Heart left ventricle (tissue), 16 donors: Measurements from ENCODE around the gene MVP. TPM values are rescaled to one million over a fixed set of nuclear protein-coding genes. Genes with fewer than 3 reads are reported as not detected.

ENCODE experiments used
- ATAC-seq, 4 donors: fragments of 200-7000 bp; cut with Tn5 transposase; one replicate each; pipeline ENCODE4 v1.9.1; 2020 to 2022; ENCODE audit warnings: moderate library complexity in 4 of 4, mild to moderate bottlenecking in 3 of 4, moderate number of reproducible peaks in 1 of 4
- DNase-seq, 5 donors: peaks; one replicate each; pipeline ENCODE4 v3.0.0-alpha.2; 2020
- H3K27ac ChIP-seq, 12 donors: fragments of 200-600 bp; sonication (generic) in 4 of 12; one replicate each; pipeline versions ENCODE4 v1.5.0 to v1.8.0; 2016 to 2022; ENCODE audit warnings: mild to moderate bottlenecking in 2 of 12
- H3K27me3 ChIP-seq, 9 donors: fragments of 200-600 bp; sonication (generic) in 2 of 9; one replicate each; pipeline versions ENCODE4 v1.5.1 to v1.8.0; 2016 to 2022; ENCODE audit warnings: mild to moderate bottlenecking in 3 of 9
- H3K36me3 ChIP-seq, 9 donors: fragments of 200-600 bp; sonication (generic) in 2 of 9; one replicate each; pipeline versions ENCODE4 v1.5.0 to v1.8.0; 2018 to 2022; ENCODE audit warnings: mild to moderate bottlenecking in 2 of 9
- H3K4me1 ChIP-seq, 12 donors: fragments of 200-600 bp; sonication (generic) in 4 of 12; one replicate each; pipeline versions ENCODE4 v1.5.0 to v1.8.0; 2016 to 2022; ENCODE audit warnings: mild to moderate bottlenecking in 3 of 12
- H3K4me3 ChIP-seq, 12 donors: fragments of 200-600 bp; sonication (generic) in 4 of 12; one replicate each; pipeline versions ENCODE4 v1.5.0 to v1.8.0; 2017 to 2022; ENCODE audit warnings: mild to moderate bottlenecking in 9 of 12, moderate library complexity in 4 of 12
- H3K9me3 ChIP-seq, 12 donors: fragments of 200-600 bp; sonication (generic) in 4 of 12; one replicate each; pipeline versions ENCODE4 v1.5.0 to v1.8.0; 2016 to 2022; ENCODE audit warnings: mild to moderate bottlenecking in 1 of 12
- CTCF ChIP-seq, 12 donors: fragments of 200-600 bp; sonication (generic) in 4 of 12; IDR thresholded peaks; one replicate each; pipeline versions ENCODE4 v1.5.0 to v1.8.0; 2018 to 2022; ENCODE audit warnings: antibody characterized with exemption in 12 of 12, mild to moderate bottlenecking in 5 of 12
- POLR2A ChIP-seq, 2 donors: fragments of 450-650 bp; IDR thresholded peaks; one replicate each; pipeline ENCODE4 v1.6.1; 2017; ENCODE audit warnings: antibody characterized with exemption in 2 of 2, mild to moderate bottlenecking in 2 of 2, moderate library complexity in 2 of 2
- WGBS, 4 donors: extraction: QIAGEN DNeasy Blood & Tissue Kit in 2 of 4; methylation state at CpG; one replicate each; pipeline versions ENCODE4 v1.1.5 to v1.1.7; 2013 to 2018; 5-methylcytosine and 5-hydroxymethylcytosine counted together
- intact Hi-C, 10 donors: fragments of 100-400 bp; cut with DNase I; formaldehyde crosslinking; loops; one replicate each; pipeline versions ENCODE4 v1.11.1 to v1.14.2; 2022
- polyA plus RNA-seq, 2 donors: library from polyadenylated mRNA; stranded (reverse); fragments of 200-250 nt; gene quantifications; one replicate each; pipeline ENCODE4 v1.2.3, GENCODE V29; 2013
- total RNA-seq, 9 donors: library from RNA; depleted of rRNA in 2 of 9; stranded (reverse); fragments of >200 nt in 2 of 9; fragmentation: NEBNext Ultra II Directional in 3 of 9; extraction: Animal tissue kit (Norgen Biotek cat#: 25700) in 3 of 9; gene quantifications; one replicate each; pipeline versions ENCODE4 v1.1.0 to v1.2.4, GENCODE V29; 2016 to 2023
- donor health status: ischemic (EF 13 %, LVEDD 7.1; RV severe dilation, severe dysfunction).
- donor health status: healthy with polysubstance abuse.
- donor health status: DM: no; HTN: yes; CAD: no.
- donor health status: DM: no; HTN: no; CAD: no.
- donor health status: ischemic (EF 25% LVEDD 6.9; RV normal size, moderate dysfunction).
- donor health status: ischemic (EF 25% LVEDD 5.7; RV mildly dilated, moderate dysfunction).
- donor health status: healthy.
- donor health status: DM: yes; HTN: yes; CAD: no.
- donor health status: ischemic (EF 35%, LVEDD 5.7; RV mildly dilated, moderate dysfunction).
- donor health status: nonischemic (EF 11% LVEDD 7.7; RV severe dilation, severe dysfunction).
- donor health status: DM: yes; HTN: yes; CAD: no.
- donor health status: PGD.
- donor health status: ischemic (EF 29% LVEDD 5.4; RV normal size, mild dysfunction).
- donor health status: nonischemic (EF 23%, LVEDD 6.1; RV moderate dilation, normal function).

Gene MVP
- total and polyA plus RNA-seq, 11 donors = 32.9 to 140 (median 44.6) TPM

GRCh38 chr16:29816694-29817441, 3.4 kb upstream of the MVP start:
- H3K4me1 ChIP-seq = peaks cover 3 to 73% (median 53%) of the 10 kb centered on the region in 12 donors
- intact Hi-C loops = loop anchor here in 6 of 10 donors (5.0 to 10.0 kb wide), 4 partner anchors 45 to 188 kb away; partner anchors contain the start of genes CDIPT (in 3 of the 6), HIRIP3 (in 1 of the 6) and INO80E (in 1 of the 6)
- TF ChIP-seq POLR2A (IDR thresholded peaks at IDR 0.05) = no peak
- TF ChIP-seq CTCF (IDR thresholded peaks at IDR 0.05) = no peak
- H3K27me3 ChIP-seq = peaks cover 0 to 4% (median 0%) of the 10 kb centered on the region in 9 donors
- DNase-seq (peak; percentile 70 to 85 (median 77)), ATAC-seq (peak; percentile 15 to 54 (median 48))
- H3K36me3 ChIP-seq = peaks cover 0 to 20% (median 15%) of the 10 kb centered on the region in 9 donors
- no peaks in the 10 kb centered on the region for H3K9me3 ChIP-seq
- peak overlapping the region; percentile 84 to 97 (median 93) for H3K27ac ChIP-seq
- peak overlapping the region; percentile 45 to 91 (median 74) for H3K4me3 ChIP-seq
- 4 to 6% (median 5%) methylated on average over 22 to 37 of the region's 37 CpGs for whole genome bisulfite sequencing, 4 donors

- ATAC-seq = no peak
- no peak for DNase-seq
- TF ChIP-seq POLR2A (IDR thresholded peaks at IDR 0.05) (no peak), CTCF (IDR thresholded peaks at IDR 0.05) (no peak)
- H3K27me3 ChIP-seq = no peaks in the 10 kb centered on the region
- H3K4me1 ChIP-seq = peaks cover 3 to 72% (median 54%) of the 10 kb centered on the region in 12 donors
- no peak overlapping the region for H3K4me3 ChIP-seq
- H3K27ac ChIP-seq = peak overlapping the region in 1 of 12 donors; percentile 20
- intact Hi-C loops = loop anchor here in 6 of 10 donors (5.0 to 10.0 kb wide), 4 partner anchors 44 to 187 kb away; partner anchors contain the start of genes CDIPT (in 3 of the 6), HIRIP3 (in 1 of the 6) and INO80E (in 1 of the 6)
- peaks cover 0 to 20% (median 15%) of the 10 kb centered on the region in 9 donors for H3K36me3 ChIP-seq
- H3K9me3 ChIP-seq = no peaks in the 10 kb centered on the region
- WGBS, 4 donors = 87 to 95% (median 89%) methylated on average over 4 of the region's 4 CpGs
Measured at GRCh38 chr16:29818082-29818481, 2.2 kb upstream of the MVP start.

GRCh38 chr16:29819506-29819905, 756 bp upstream of the MVP start:
- intact Hi-C loops = loop anchor here in 6 of 10 donors (5.0 to 10.0 kb wide), 4 partner anchors 43 to 185 kb away; partner anchors contain the start of genes CDIPT (in 3 of the 6), HIRIP3 (in 1 of the 6) and INO80E (in 1 of the 6)
- DNase-seq = no peak
- peak overlapping the region in 2 of 12 donors; percentile 73 to 85 for H3K4me3 ChIP-seq

More at GRCh38 chr16:29819506-29819905, 756 bp upstream of the MVP start:
- no peak for TF ChIP-seq POLR2A (IDR thresholded peaks at IDR 0.05)
- TF ChIP-seq CTCF (IDR thresholded peaks at IDR 0.05) = no peak
- Histone ChIP-seq H3K9me3 (no peaks in the 10 kb centered on the region), H3K27ac (peak overlapping the region in 7 of 12 donors; percentile 75 to 96 (median 90)), H3K4me1 (peaks cover 3 to 81% (median 61%) of the 10 kb centered on the region in 12 donors), H3K27me3 (no peaks in the 10 kb centered on the region), H3K36me3 (peaks cover 0 to 20% (median 15%) of the 10 kb centered on the region in 9 donors)
- no peak for ATAC-seq
- 81 to 86% (median 84%) methylated on average over 14 to 15 of the region's 15 CpGs for WGBS, 4 donors
